H9 (cell line): ENCODE results near the gene LYPD4. TPM values are rescaled to one million over a fixed set of nuclear protein-coding genes. Genes with fewer than 3 reads are reported as not detected.

ENCODE experiments used
- DNase-seq: peaks from one replicate; pipeline ENCODE4 v3.0.0-alpha.2; 2017
- H2AFZ ChIP-seq: one replicate; pipeline ENCODE4 v1.6.1; 2013; ENCODE audit warnings: mild to moderate bottlenecking, low read length, control low read depth, moderate library complexity
- H2AK5ac ChIP-seq: 2 replicates; pipeline ENCODE4 v1.6.1; 2013; ENCODE audit warnings: low read length, control low read depth, mixed read lengths; ENCODE audit not compliant: insufficient read length
- H2BK120ac ChIP-seq: one replicate; pipeline ENCODE4 v1.6.1; 2013; ENCODE audit warnings: low read depth, mild to moderate bottlenecking, low read length, control low read depth, inconsistent platforms; ENCODE audit not compliant: poor library complexity, severe bottlenecking
- H2BK12ac ChIP-seq: 2 replicates; pipeline ENCODE4 v1.6.1; 2013; ENCODE audit warnings: low read length, control low read depth, mixed read lengths, low read depth; ENCODE audit not compliant: insufficient read length
- H2BK15ac ChIP-seq: 2 replicates; pipeline ENCODE4 v1.6.1; 2013; ENCODE audit warnings: low read depth, low read length, control low read depth
- H2BK20ac ChIP-seq: one replicate; pipeline ENCODE4 v1.6.1; 2013; ENCODE audit warnings: low read depth, mild to moderate bottlenecking, low read length, control low read depth, inconsistent platforms; ENCODE audit not compliant: poor library complexity, severe bottlenecking
- H2BK5ac ChIP-seq: 2 replicates; pipeline ENCODE4 v1.6.1; 2013; ENCODE audit warnings: low read length, control low read depth, mixed read lengths; ENCODE audit not compliant: insufficient read length
- H3K14ac ChIP-seq: 2 replicates; pipeline ENCODE4 v1.6.1; 2013; ENCODE audit warnings: low read length, control low read depth; ENCODE audit not compliant: insufficient read depth
- H3K18ac ChIP-seq: 2 replicates; pipeline ENCODE4 v1.6.1; 2013; ENCODE audit warnings: low read depth, mild to moderate bottlenecking, mixed read lengths, low read length, control low read depth; ENCODE audit not compliant: insufficient read length
- H3K23ac ChIP-seq: 2 replicates; pipeline ENCODE4 v1.6.1; 2013; ENCODE audit warnings: low read length, control low read depth, mixed read lengths, low read depth; ENCODE audit not compliant: insufficient read length
- H3K23me2 ChIP-seq: 2 replicates; pipeline ENCODE4 v1.6.1; 2013; ENCODE audit warnings: low read depth, mild to moderate bottlenecking, mixed read lengths, low read length, control low read depth; ENCODE audit not compliant: insufficient read length, poor library complexity, severe bottlenecking
- H3K27ac ChIP-seq: 2 replicates; pipeline ENCODE4 v1.5.1; 2013; ENCODE audit warnings: low read length, control low read depth, mixed read lengths, low read depth; ENCODE audit not compliant: insufficient read length
- H3K27me3 ChIP-seq: 2 replicates; pipeline ENCODE4 v1.6.1; 2013; ENCODE audit warnings: low read length, control low read depth, inconsistent platforms; ENCODE audit not compliant: insufficient read depth
- H3K4ac ChIP-seq: 2 replicates; pipeline ENCODE4 v1.6.1; 2013; ENCODE audit warnings: low read depth, mild to moderate bottlenecking, control low read depth, inconsistent platforms, low read length, moderate library complexity
- H3K4me1 ChIP-seq: 2 replicates; pipeline ENCODE4 v1.6.1; 2013; ENCODE audit warnings: low read length, control low read depth, inconsistent platforms; ENCODE audit not compliant: insufficient read depth
- H3K4me2 ChIP-seq: 2 replicates; pipeline ENCODE4 v1.6.1; 2013; ENCODE audit warnings: low read length, control low read depth, mixed read lengths; ENCODE audit not compliant: insufficient read length, insufficient read depth
- H3K56ac ChIP-seq: 2 replicates; pipeline ENCODE4 v1.6.1; 2013; ENCODE audit warnings: low read depth, mild to moderate bottlenecking, mixed read lengths, low read length, control low read depth; ENCODE audit not compliant: insufficient read length
- H3K79me1 ChIP-seq: 2 replicates; pipeline ENCODE4 v1.6.1; 2013; ENCODE audit warnings: low read depth, mild to moderate bottlenecking, moderate library complexity, low read length, control low read depth, inconsistent platforms; ENCODE audit not compliant: insufficient read depth, poor library complexity, severe bottlenecking
- H3K79me2 ChIP-seq: 2 replicates; pipeline ENCODE4 v1.6.1; 2013; ENCODE audit warnings: low read length, control low read depth, inconsistent platforms; ENCODE audit not compliant: insufficient read depth
- H3K9ac ChIP-seq: 2 replicates; pipeline ENCODE4 v1.6.1; 2013; ENCODE audit warnings: low read length, control low read depth, mixed read lengths; ENCODE audit not compliant: insufficient read length; ENCODE audit errors: extremely low read depth
- H3K9me3 ChIP-seq: one replicate; pipeline ENCODE4 v1.6.1; 2013; ENCODE audit warnings: low read depth, low read length, inconsistent platforms; ENCODE audit not compliant: control insufficient read depth
- H3T11ph ChIP-seq: one replicate; pipeline ENCODE4 v1.6.1; 2013; ENCODE audit warnings: mild to moderate bottlenecking, low read length, control low read depth, inconsistent platforms
- H4K20me1 ChIP-seq: one replicate; pipeline ENCODE4 v1.6.1; 2013; ENCODE audit not compliant: control insufficient read depth, insufficient read length, insufficient read depth
- H4K5ac ChIP-seq: 2 replicates; pipeline ENCODE4 v1.6.1; 2013; ENCODE audit warnings: low read depth, mild to moderate bottlenecking, mixed read lengths, low read length, control low read depth; ENCODE audit not compliant: insufficient read length
- H4K8ac ChIP-seq: replicated peaks from 2 replicates; pipeline ENCODE4 v1.6.1; 2013; ENCODE audit warnings: low read length, control low read depth, mixed read lengths, low read depth; ENCODE audit not compliant: insufficient read length
- H4K91ac ChIP-seq: 2 replicates; pipeline ENCODE4 v1.6.1; 2013; ENCODE audit warnings: low read depth, mild to moderate bottlenecking, moderate library complexity, mixed read lengths, low read length, control low read depth; ENCODE audit not compliant: insufficient read length
- H3K27ac Mint-ChIP-seq, 3 experiments: 2 replicates in 2 of 3; 3 replicates in 1 of 3; pipeline ENCODE4 v1.8.0; 2020 to 2021; ENCODE audit warnings: mixed read lengths in 3 of 3, mild to moderate bottlenecking in 1 of 3, moderate library complexity in 1 of 3
- H3K27me3 Mint-ChIP-seq: 2 replicates; pipeline ENCODE4 v1.8.0; 2021; ENCODE audit warnings: low read depth, mild to moderate bottlenecking, moderate library complexity, mixed read lengths
- H3K36me3 Mint-ChIP-seq, 3 experiments: 2 replicates in 2 of 3; 3 replicates in 1 of 3; pipeline ENCODE4 v1.8.0; 2020 to 2021; ENCODE audit warnings: low read depth in 3 of 3, mixed read lengths in 3 of 3; ENCODE audit not compliant: insufficient read depth in 1 of 3
- H3K4me1 Mint-ChIP-seq, 2 experiments: 2 replicates each; pipeline ENCODE4 v1.8.0; 2020; ENCODE audit warnings: mixed read lengths in 2 of 2
- H3K4me3 Mint-ChIP-seq, 2 experiments: 2 replicates in 1 of 2; 3 replicates in 1 of 2; pipeline ENCODE4 v1.8.0; 2020 to 2021; ENCODE audit warnings: mild to moderate bottlenecking in 2 of 2, mixed read lengths in 2 of 2, moderate library complexity in 1 of 2
- H3K9me3 Mint-ChIP-seq, 2 experiments: 2 replicates in 1 of 2; 3 replicates in 1 of 2; pipeline ENCODE4 v1.8.0; 2020; ENCODE audit warnings: mild to moderate bottlenecking in 2 of 2, mixed read lengths in 2 of 2, moderate library complexity in 1 of 2
- WGBS: extraction: QIAGEN DNeasy Blood & Tissue Kit; methylation state at CpG from one replicate; pipeline ENCODE4 v1.1.7; 2013; ENCODE audit warnings: missing lambda C conversion rate, low lambda C conversion rate, mixed read lengths; ENCODE audit not compliant: insufficient read length; ENCODE audit errors: extremely low coverage; 5-methylcytosine and 5-hydroxymethylcytosine counted together
- total RNA-seq: library from RNA; stranded (reverse); gene quantifications from 2 replicates; pipeline ENCODE4 v1.2.1, GENCODE V29; 2021
- TF ChIP-seq, protein P1 (sequence below): fragments of 200-600 bp; sonication (generic); conservative IDR thresholded peaks from 3 replicates; pipeline ENCODE4 v1.8.0; 2021; ENCODE audit warnings: antibody characterized with exemption, mild to moderate bottlenecking

Gene LYPD4
- total RNA-seq, 1 experiment from 2014 or later, result not detected

GRCh38 chr19:41862445-41862986 is 18.0 kb upstream of the LYPD4 start:
- no peak overlapping the region for H2BK5ac ChIP-seq
- H3K14ac ChIP-seq, result no peak overlapping the region
- no peaks in the 10 kb centered on the region for H4K20me1 ChIP-seq
- Mint-ChIP-seq H3K27me3 (peaks cover under 1% of the 10 kb centered on the region), H3K4me1 (peaks cover 36 to 46% of the 10 kb centered on the region in 2 experiments), H3K27ac (peak overlapping the region in 2 of 3 experiments; percentile 83 to 94; a peak in 5 of 7 replicates), H3K9me3 (no peaks in the 10 kb centered on the region; a peak in 1 of 5 replicates), H3K36me3 (peaks cover 50 to 69% (median 58%) of the 10 kb centered on the region in 3 experiments), H3K4me3 (peak overlapping the region; percentile 84 to 96)
- peak overlapping the region; percentile 90 for H3K4me2 ChIP-seq
- no peak overlapping the region for H2BK12ac ChIP-seq
- H3K9ac ChIP-seq, result peak overlapping the region; percentile 56
- no peak overlapping the region for H2AK5ac ChIP-seq
- H3K9me3 ChIP-seq, result no peaks in the 10 kb centered on the region
- peaks cover 29% of the 10 kb centered on the region for H3K79me2 ChIP-seq
- no peak overlapping the region for H3K27ac ChIP-seq
- no peak overlapping the region for H4K91ac ChIP-seq
- peaks cover 9% of the 10 kb centered on the region for H3K23me2 ChIP-seq
- H4K5ac ChIP-seq, result no peak overlapping the region
- TF ChIP-seq, protein P1, sequence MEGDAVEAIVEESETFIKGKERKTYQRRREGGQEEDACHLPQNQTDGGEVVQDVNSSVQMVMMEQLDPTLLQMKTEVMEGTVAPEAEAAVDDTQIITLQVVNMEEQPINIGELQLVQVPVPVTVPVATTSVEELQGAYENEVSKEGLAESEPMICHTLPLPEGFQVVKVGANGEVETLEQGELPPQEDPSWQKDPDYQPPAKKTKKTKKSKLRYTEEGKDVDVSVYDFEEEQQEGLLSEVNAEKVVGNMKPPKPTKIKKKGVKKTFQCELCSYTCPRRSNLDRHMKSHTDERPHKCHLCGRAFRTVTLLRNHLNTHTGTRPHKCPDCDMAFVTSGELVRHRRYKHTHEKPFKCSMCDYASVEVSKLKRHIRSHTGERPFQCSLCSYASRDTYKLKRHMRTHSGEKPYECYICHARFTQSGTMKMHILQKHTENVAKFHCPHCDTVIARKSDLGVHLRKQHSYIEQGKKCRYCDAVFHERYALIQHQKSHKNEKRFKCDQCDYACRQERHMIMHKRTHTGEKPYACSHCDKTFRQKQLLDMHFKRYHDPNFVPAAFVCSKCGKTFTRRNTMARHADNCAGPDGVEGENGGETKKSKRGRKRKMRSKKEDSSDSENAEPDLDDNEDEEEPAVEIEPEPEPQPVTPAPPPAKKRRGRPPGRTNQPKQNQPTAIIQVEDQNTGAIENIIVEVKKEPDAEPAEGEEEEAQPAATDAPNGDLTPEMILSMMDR, result no peak
- H3K79me1 ChIP-seq, result peaks cover 20% of the 10 kb centered on the region
- no peak overlapping the region for H2BK20ac ChIP-seq
- no peak overlapping the region for H3K18ac ChIP-seq
- H2BK120ac ChIP-seq, result no peak overlapping the region
- H4K8ac ChIP-seq, result no peak overlapping the region
- no CpG with 5 or more reads among the region's 2 CpGs for WGBS
- no peaks in the 10 kb centered on the region; the same call in 1 of the 2 replicates for H3K4me1 ChIP-seq
- no peak overlapping the region for H3K4ac ChIP-seq
- DNase-seq, result no peak
- H3K27me3 ChIP-seq, result no peaks in the 10 kb centered on the region
- H2AFZ ChIP-seq, result no peak overlapping the region
- no peak overlapping the region for H2BK15ac ChIP-seq
- no peak overlapping the region for H3K56ac ChIP-seq
- H3T11ph ChIP-seq, result no peak overlapping the region
- H3K23ac ChIP-seq, result no peak overlapping the region
